HCT116 (cell line): ENCODE measurements around the gene COPS6.

ENCODE experiments used
- CEBPB ChIP-seq: IDR thresholded peaks from 2 replicates; pipeline ENCODE4 v1.6.1; 2012; ENCODE audit warnings: low read depth
- ELF1 ChIP-seq: IDR thresholded peaks from 2 replicates; pipeline ENCODE4 v1.6.1; 2012; ENCODE audit warnings: low read depth, borderline replicate concordance
- EZH2 ChIP-seq: fragments of 200-600 bp; sonication (generic); IDR thresholded peaks from 2 replicates; pipeline ENCODE4 v1.6.1; 2017; ENCODE audit warnings: antibody characterized with exemption, mixed run types
- EZH2phosphoT487 ChIP-seq: fragments of 200-600 bp; IDR thresholded peaks from 2 replicates; pipeline ENCODE4 v1.6.1; 2018; ENCODE audit warnings: antibody characterized with exemption, borderline replicate concordance
- FOSL1 ChIP-seq: IDR thresholded peaks from 2 replicates; pipeline ENCODE4 v1.6.1; 2012; ENCODE audit warnings: low read depth
- POLR2A ChIP-seq: IDR thresholded peaks from 2 replicates; pipeline ENCODE4 v1.7.0; 2011; ENCODE audit warnings: borderline replicate concordance; ENCODE audit not compliant: insufficient read depth, insufficient read length; ENCODE audit errors: extremely low read depth
- POLR2AphosphoS5 ChIP-seq: IDR thresholded peaks from 2 replicates; pipeline ENCODE4 v1.6.1; 2011; ENCODE audit warnings: mild to moderate bottlenecking, low read depth, low read length, moderate library complexity
- RAD21 ChIP-seq: IDR thresholded peaks from 2 replicates; pipeline ENCODE4 v1.6.1; 2012; ENCODE audit warnings: low read depth, mild to moderate bottlenecking
- SRF ChIP-seq: IDR thresholded peaks from 2 replicates; pipeline ENCODE4 v1.6.1; 2012; ENCODE audit warnings: low read depth
- YY1 ChIP-seq: IDR thresholded peaks from 2 replicates; pipeline ENCODE4 v1.6.1; 2011; ENCODE audit warnings: low read length, low read depth, moderate library complexity, mild to moderate bottlenecking; ENCODE audit not compliant: insufficient replicate concordance; ENCODE audit errors: extremely low read depth
- TF ChIP-seq, protein P1 (sequence below), 3 experiments: fragments of 200-600 bp in 1 of 3; sonication (generic) in 1 of 3; IDR thresholded peaks in 2 of 3; conservative IDR thresholded peaks in 1 of 3; 2 replicates each; pipeline ENCODE4 v1.5.1; 2012 to 2017; ENCODE audit warnings: low read depth in 2 of 3, low read length in 2 of 3, antibody characterized with exemption in 1 of 3, borderline replicate concordance in 1 of 3, control low read depth in 1 of 3, mild to moderate bottlenecking in 1 of 3, mixed read lengths in 1 of 3, mixed run types in 1 of 3, moderate library complexity in 1 of 3; ENCODE audit not compliant: insufficient read depth in 1 of 3
- TF ChIP-seq, protein P2 (sequence below): IDR thresholded peaks from 2 replicates; pipeline ENCODE4 v1.6.1; 2011; ENCODE audit warnings: mild to moderate bottlenecking, low read length, moderate library complexity; ENCODE audit not compliant: insufficient replicate concordance; ENCODE audit errors: extremely low read depth
- TF ChIP-seq, protein P3 (sequence below): IDR thresholded peaks from 2 replicates; pipeline ENCODE4 v1.6.1; 2012
- TF ChIP-seq, protein P4 (sequence below): IDR thresholded peaks from 2 replicates; pipeline ENCODE4 v1.6.1; 2012; ENCODE audit warnings: low read depth

DNA sequence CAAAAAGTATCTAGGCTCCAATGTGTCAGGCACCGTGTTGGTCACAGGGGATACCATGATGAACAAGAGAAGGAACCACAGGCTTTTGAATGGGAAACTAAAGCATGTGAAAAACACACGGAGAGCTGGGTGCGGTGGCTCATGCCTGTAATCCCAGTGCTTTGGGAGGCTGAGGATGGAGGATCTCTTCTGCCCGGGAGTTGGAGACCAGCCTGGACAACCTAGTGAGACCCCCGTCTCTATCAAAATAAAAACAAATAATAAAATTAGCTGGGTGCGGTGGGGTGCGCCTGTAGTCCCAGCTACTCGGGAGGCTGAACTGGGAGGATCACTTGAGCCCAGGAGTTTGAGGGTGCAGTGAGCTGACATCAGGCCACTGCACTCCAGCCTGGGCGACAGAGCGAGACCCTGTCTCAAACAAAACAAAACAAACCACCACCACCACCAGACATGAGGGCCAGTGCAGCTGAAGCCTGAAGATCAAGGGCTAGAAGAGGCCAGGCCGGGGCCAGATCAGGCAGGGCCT, 611 bp upstream of the COPS6 start:
- TF ChIP-seq EZH2, result no peak
- TF ChIP-seq, protein P1, sequence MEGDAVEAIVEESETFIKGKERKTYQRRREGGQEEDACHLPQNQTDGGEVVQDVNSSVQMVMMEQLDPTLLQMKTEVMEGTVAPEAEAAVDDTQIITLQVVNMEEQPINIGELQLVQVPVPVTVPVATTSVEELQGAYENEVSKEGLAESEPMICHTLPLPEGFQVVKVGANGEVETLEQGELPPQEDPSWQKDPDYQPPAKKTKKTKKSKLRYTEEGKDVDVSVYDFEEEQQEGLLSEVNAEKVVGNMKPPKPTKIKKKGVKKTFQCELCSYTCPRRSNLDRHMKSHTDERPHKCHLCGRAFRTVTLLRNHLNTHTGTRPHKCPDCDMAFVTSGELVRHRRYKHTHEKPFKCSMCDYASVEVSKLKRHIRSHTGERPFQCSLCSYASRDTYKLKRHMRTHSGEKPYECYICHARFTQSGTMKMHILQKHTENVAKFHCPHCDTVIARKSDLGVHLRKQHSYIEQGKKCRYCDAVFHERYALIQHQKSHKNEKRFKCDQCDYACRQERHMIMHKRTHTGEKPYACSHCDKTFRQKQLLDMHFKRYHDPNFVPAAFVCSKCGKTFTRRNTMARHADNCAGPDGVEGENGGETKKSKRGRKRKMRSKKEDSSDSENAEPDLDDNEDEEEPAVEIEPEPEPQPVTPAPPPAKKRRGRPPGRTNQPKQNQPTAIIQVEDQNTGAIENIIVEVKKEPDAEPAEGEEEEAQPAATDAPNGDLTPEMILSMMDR (IDR thresholded peaks at IDR 0.05 in 2 of 3, conservative IDR thresholded peaks at IDR 0.05 in 1 of 3; ENCODE audit: borderline replicate concordance in 1 of 3, insufficient read depth in 1 of 3, low read depth in 2 of 3, low read length in 2 of 3), result no peak
- TF ChIP-seq POLR2A, result no peak
- TF ChIP-seq RAD21, result no peak
- no peak for TF ChIP-seq YY1
- TF ChIP-seq SRF, result no peak
- no peak for TF ChIP-seq ELF1
- TF ChIP-seq POLR2AphosphoS5, result no peak
- no peak for TF ChIP-seq FOSL1
- TF ChIP-seq, protein P2, sequence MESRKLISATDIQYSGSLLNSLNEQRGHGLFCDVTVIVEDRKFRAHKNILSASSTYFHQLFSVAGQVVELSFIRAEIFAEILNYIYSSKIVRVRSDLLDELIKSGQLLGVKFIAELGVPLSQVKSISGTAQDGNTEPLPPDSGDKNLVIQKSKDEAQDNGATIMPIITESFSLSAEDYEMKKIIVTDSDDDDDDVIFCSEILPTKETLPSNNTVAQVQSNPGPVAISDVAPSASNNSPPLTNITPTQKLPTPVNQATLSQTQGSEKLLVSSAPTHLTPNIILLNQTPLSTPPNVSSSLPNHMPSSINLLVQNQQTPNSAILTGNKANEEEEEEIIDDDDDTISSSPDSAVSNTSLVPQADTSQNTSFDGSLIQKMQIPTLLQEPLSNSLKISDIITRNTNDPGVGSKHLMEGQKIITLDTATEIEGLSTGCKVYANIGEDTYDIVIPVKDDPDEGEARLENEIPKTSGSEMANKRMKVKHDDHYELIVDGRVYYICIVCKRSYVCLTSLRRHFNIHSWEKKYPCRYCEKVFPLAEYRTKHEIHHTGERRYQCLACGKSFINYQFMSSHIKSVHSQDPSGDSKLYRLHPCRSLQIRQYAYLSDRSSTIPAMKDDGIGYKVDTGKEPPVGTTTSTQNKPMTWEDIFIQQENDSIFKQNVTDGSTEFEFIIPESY, result no peak
- TF ChIP-seq, protein P3, sequence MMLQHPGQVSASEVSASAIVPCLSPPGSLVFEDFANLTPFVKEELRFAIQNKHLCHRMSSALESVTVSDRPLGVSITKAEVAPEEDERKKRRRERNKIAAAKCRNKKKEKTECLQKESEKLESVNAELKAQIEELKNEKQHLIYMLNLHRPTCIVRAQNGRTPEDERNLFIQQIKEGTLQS, result no peak
- TF ChIP-seq, protein P4, sequence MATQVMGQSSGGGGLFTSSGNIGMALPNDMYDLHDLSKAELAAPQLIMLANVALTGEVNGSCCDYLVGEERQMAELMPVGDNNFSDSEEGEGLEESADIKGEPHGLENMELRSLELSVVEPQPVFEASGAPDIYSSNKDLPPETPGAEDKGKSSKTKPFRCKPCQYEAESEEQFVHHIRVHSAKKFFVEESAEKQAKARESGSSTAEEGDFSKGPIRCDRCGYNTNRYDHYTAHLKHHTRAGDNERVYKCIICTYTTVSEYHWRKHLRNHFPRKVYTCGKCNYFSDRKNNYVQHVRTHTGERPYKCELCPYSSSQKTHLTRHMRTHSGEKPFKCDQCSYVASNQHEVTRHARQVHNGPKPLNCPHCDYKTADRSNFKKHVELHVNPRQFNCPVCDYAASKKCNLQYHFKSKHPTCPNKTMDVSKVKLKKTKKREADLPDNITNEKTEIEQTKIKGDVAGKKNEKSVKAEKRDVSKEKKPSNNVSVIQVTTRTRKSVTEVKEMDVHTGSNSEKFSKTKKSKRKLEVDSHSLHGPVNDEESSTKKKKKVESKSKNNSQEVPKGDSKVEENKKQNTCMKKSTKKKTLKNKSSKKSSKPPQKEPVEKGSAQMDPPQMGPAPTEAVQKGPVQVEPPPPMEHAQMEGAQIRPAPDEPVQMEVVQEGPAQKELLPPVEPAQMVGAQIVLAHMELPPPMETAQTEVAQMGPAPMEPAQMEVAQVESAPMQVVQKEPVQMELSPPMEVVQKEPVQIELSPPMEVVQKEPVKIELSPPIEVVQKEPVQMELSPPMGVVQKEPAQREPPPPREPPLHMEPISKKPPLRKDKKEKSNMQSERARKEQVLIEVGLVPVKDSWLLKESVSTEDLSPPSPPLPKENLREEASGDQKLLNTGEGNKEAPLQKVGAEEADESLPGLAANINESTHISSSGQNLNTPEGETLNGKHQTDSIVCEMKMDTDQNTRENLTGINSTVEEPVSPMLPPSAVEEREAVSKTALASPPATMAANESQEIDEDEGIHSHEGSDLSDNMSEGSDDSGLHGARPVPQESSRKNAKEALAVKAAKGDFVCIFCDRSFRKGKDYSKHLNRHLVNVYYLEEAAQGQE, result no peak
- no peak for TF ChIP-seq CEBPB
- no peak for TF ChIP-seq EZH2phosphoT487
